IPS-20b (cell line): Measurements from ENCODE around the gene AMOTL2.

Experiments used
- H3K27ac ChIP-seq: one replicate; pipeline ENCODE4 v1.5.1; 2013; ENCODE audit warnings: low read length
- H3K27me3 ChIP-seq: 2 replicates; pipeline ENCODE4 v1.6.1; 2013; ENCODE audit warnings: mild to moderate bottlenecking, low read length, inconsistent platforms; ENCODE audit not compliant: insufficient read depth
- H3K36me3 ChIP-seq: 2 replicates; pipeline ENCODE4 v1.6.1; 2013; ENCODE audit warnings: low read depth, mild to moderate bottlenecking, inconsistent platforms, low read length, moderate library complexity; ENCODE audit not compliant: insufficient read depth
- H3K4me1 ChIP-seq: 2 replicates; pipeline ENCODE4 v1.6.1; 2013; ENCODE audit warnings: mild to moderate bottlenecking, control low read depth, inconsistent platforms, low read length, moderate library complexity; ENCODE audit not compliant: insufficient read depth
- H3K4me3 ChIP-seq: 2 replicates; pipeline ENCODE4 v1.5.1; 2013; ENCODE audit warnings: mild to moderate bottlenecking, low read length, inconsistent platforms
- H3K9ac ChIP-seq: 2 replicates; pipeline ENCODE4 v1.6.1; 2013; ENCODE audit warnings: low read depth, mild to moderate bottlenecking, inconsistent platforms, low read length, moderate library complexity
- H3K9me3 ChIP-seq: 2 replicates; pipeline ENCODE4 v1.6.1; 2013; ENCODE audit warnings: mild to moderate bottlenecking, low read depth, low read length, inconsistent platforms; ENCODE audit not compliant: insufficient read depth

Gene AMOTL2

GRCh38 chr3:134374105-134374790 lies at the start of gene AMOTL2:
AMOTL2 (minus strand) TSS chr3:134374447; CDS start chr3:134371433, 3,014 bp downstream.
- peaks cover 31% of the 10 kb centered on the region for H3K36me3 ChIP-seq
- H3K4me3 ChIP-seq = peak within 1 kb of the TSS; percentile 92
- H3K27me3 ChIP-seq = peaks cover 45% of the 10 kb centered on the region
- H3K4me1 ChIP-seq = peaks cover 39% of the 10 kb centered on the region
- no peaks in the 10 kb centered on the region for H3K9me3 ChIP-seq
- peak within 1 kb of the TSS; percentile 99 for H3K9ac ChIP-seq
- H3K27ac ChIP-seq = peak within 1 kb of the TSS; percentile 95

- Histone ChIP-seq H3K4me3 (no peak overlapping the region), H3K4me1 (no peaks in the 10 kb centered on the region; the same call in none of the 2 replicates), H3K9ac (no peak overlapping the region), H3K27me3 (no peaks in the 10 kb centered on the region), H3K27ac (no peak overlapping the region), H3K36me3 (no peaks in the 10 kb centered on the region), H3K9me3 (no peaks in the 10 kb centered on the region)
Observed at GRCh38 chr3:134423153-134423552, 48.9 kb upstream of the AMOTL2 start.

GRCh38 chr3:134419960-134420321 lies 45.7 kb upstream of the AMOTL2 start:
- no peaks in the 10 kb centered on the region; the same call in 1 of the 2 replicates for H3K4me1 ChIP-seq
- H3K9me3 ChIP-seq = no peaks in the 10 kb centered on the region
- H3K27me3 ChIP-seq = no peaks in the 10 kb centered on the region
- H3K27ac ChIP-seq = no peak overlapping the region
- no peak overlapping the region for H3K4me3 ChIP-seq
- no peak overlapping the region for H3K9ac ChIP-seq
- no peaks in the 10 kb centered on the region for H3K36me3 ChIP-seq

GRCh38 chr3:134419214-134419959 lies 45.1 kb upstream of the AMOTL2 start:
- Histone ChIP-seq H3K9ac (no peak overlapping the region), H3K9me3 (no peaks in the 10 kb centered on the region), H3K27me3 (no peaks in the 10 kb centered on the region), H3K4me3 (no peak overlapping the region), H3K36me3 (no peaks in the 10 kb centered on the region), H3K4me1 (no peaks in the 10 kb centered on the region; the same call in 1 of the 2 replicates), H3K27ac (no peak overlapping the region)

GRCh38 chr3:134409041-134409440 lies 34.8 kb upstream of the AMOTL2 start:
- peaks cover 62% of the 10 kb centered on the region for H3K27me3 ChIP-seq
- no peak overlapping the region for H3K27ac ChIP-seq
- H3K4me1 ChIP-seq = peaks cover 28% of the 10 kb centered on the region
- H3K9me3 ChIP-seq = no peaks in the 10 kb centered on the region
- no peaks in the 10 kb centered on the region for H3K36me3 ChIP-seq
- no peak overlapping the region; the same call in 1 of the 2 replicates for H3K4me3 ChIP-seq
- H3K9ac ChIP-seq = no peak overlapping the region

- Histone ChIP-seq H3K27me3 (peaks cover 72% of the 10 kb centered on the region), H3K27ac (no peak overlapping the region), H3K9ac (peak overlapping the region; percentile 66; the same call in 1 of the 2 replicates), H3K4me1 (peaks cover 28% of the 10 kb centered on the region), H3K9me3 (peaks cover 6% of the 10 kb centered on the region), H3K36me3 (no peaks in the 10 kb centered on the region), H3K4me3 (peak overlapping the region; percentile 69)
Observed at GRCh38 chr3:134407239-134407625, 33.0 kb upstream of the AMOTL2 start.

GRCh38 chr3:134406331-134407238 lies 32.3 kb upstream of the AMOTL2 start:
- H3K36me3 ChIP-seq = no peaks in the 10 kb centered on the region
- H3K9me3 ChIP-seq = peaks cover 12% of the 10 kb centered on the region
- peak overlapping the region; percentile 69 for H3K4me3 ChIP-seq
- peaks cover 72% of the 10 kb centered on the region for H3K27me3 ChIP-seq
- no peak overlapping the region for H3K27ac ChIP-seq
- H3K9ac ChIP-seq = peak overlapping the region; percentile 66
- H3K4me1 ChIP-seq = peaks cover 28% of the 10 kb centered on the region

GRCh38 chr3:134404366-134404885 lies 30.2 kb upstream of the AMOTL2 start:
- H3K4me3 ChIP-seq = no peak overlapping the region
- H3K27me3 ChIP-seq = peaks cover 61% of the 10 kb centered on the region
- peaks cover 17% of the 10 kb centered on the region for H3K9me3 ChIP-seq
- H3K4me1 ChIP-seq = peaks cover 28% of the 10 kb centered on the region
- no peak overlapping the region for H3K9ac ChIP-seq
- no peaks in the 10 kb centered on the region for H3K36me3 ChIP-seq
- no peak overlapping the region for H3K27ac ChIP-seq

GRCh38 chr3:134397755-134398154 lies 23.5 kb upstream of the AMOTL2 start:
- H3K27ac ChIP-seq = no peak overlapping the region
- no peaks in the 10 kb centered on the region for H3K36me3 ChIP-seq
- peaks cover 16% of the 10 kb centered on the region for H3K9me3 ChIP-seq
- no peak overlapping the region for H3K4me3 ChIP-seq
- no peak overlapping the region for H3K9ac ChIP-seq
- 0 out of 2 replicates have a peak, but pooled peaks cover 4% of the 10 kb centered on the region for H3K27me3 ChIP-seq
- no peaks in the 10 kb centered on the region for H3K4me1 ChIP-seq

- H3K4me3 ChIP-seq = no peak overlapping the region
- 0 out of 2 replicates have a peak, but pooled peaks cover 4% of the 10 kb centered on the region for H3K27me3 ChIP-seq
- H3K9ac ChIP-seq = no peak overlapping the region
- no peaks in the 10 kb centered on the region for H3K36me3 ChIP-seq
- H3K9me3 ChIP-seq = no peaks in the 10 kb centered on the region
- H3K4me1 ChIP-seq = no peaks in the 10 kb centered on the region
- H3K27ac ChIP-seq = no peak overlapping the region
Observed at GRCh38 chr3:134395103-134395502, 20.9 kb upstream of the AMOTL2 start.

GRCh38 chr3:134394380-134394779 lies 20.1 kb upstream of the AMOTL2 start:
- Histone ChIP-seq H3K4me1 (no peaks in the 10 kb centered on the region), H3K9me3 (no peaks in the 10 kb centered on the region), H3K4me3 (no peak overlapping the region), H3K27ac (no peak overlapping the region), H3K27me3 (0 out of 2 replicates have a peak, but pooled peaks cover 4% of the 10 kb centered on the region), H3K36me3 (no peaks in the 10 kb centered on the region), H3K9ac (no peak overlapping the region)
